Mesenchymal stem cell (in vitro differentiated cells and primary cell): ENCODE results near the gene RAP1B.
A peak's percentile ranks its signal among the peaks of the same experiment; 100 is the strongest.

Experiments
- DNase-seq: peaks from one replicate; pipeline ENCODE4 v3.0.0-alpha.2; 2013
- H2AFZ ChIP-seq: one replicate; pipeline ENCODE4 v1.6.1; 2013; ENCODE audit warnings: low read depth, mild to moderate bottlenecking, control low read depth, inconsistent platforms, low read length, moderate library complexity
- H2AK5ac ChIP-seq: 2 replicates; pipeline ENCODE4 v1.6.1; 2013; ENCODE audit warnings: low read length, moderate library complexity, mild to moderate bottlenecking, inconsistent platforms; ENCODE audit not compliant: severe bottlenecking
- H2BK120ac ChIP-seq: one replicate; pipeline ENCODE4 v1.6.1; 2013; ENCODE audit warnings: low read depth, mild to moderate bottlenecking, inconsistent platforms, low read length, moderate library complexity
- H2BK12ac ChIP-seq, 2 experiments: one replicate each; pipeline ENCODE4 v1.6.1; 2013; ENCODE audit warnings: inconsistent platforms in 2 of 2, low read length in 2 of 2, mild to moderate bottlenecking in 2 of 2, moderate library complexity in 2 of 2, control low read depth in 1 of 2
- H2BK15ac ChIP-seq: one replicate; pipeline ENCODE4 v1.6.1; 2013; ENCODE audit warnings: mild to moderate bottlenecking, low read depth, inconsistent platforms; ENCODE audit not compliant: poor library complexity, severe bottlenecking
- H2BK5ac ChIP-seq: 2 replicates; pipeline ENCODE4 v1.6.1; 2013; ENCODE audit warnings: low read depth, mild to moderate bottlenecking, low read length, control low read depth, inconsistent platforms; ENCODE audit not compliant: poor library complexity, severe bottlenecking
- H3K14ac ChIP-seq, 2 experiments: one replicate each; pipeline ENCODE4 v1.6.1; 2013; ENCODE audit warnings: inconsistent platforms in 2 of 2, low read length in 2 of 2, control low read depth in 1 of 2, mild to moderate bottlenecking in 1 of 2, moderate library complexity in 1 of 2
- H3K18ac ChIP-seq, 2 experiments: one replicate each; pipeline ENCODE4 v1.6.1; 2013; ENCODE audit warnings: inconsistent platforms in 2 of 2, low read length in 2 of 2, control low read depth in 1 of 2, low read depth in 1 of 2, mild to moderate bottlenecking in 1 of 2
- H3K23ac ChIP-seq, 2 experiments: one replicate each; pipeline ENCODE4 v1.6.1; 2013; ENCODE audit warnings: inconsistent platforms in 2 of 2, low read length in 2 of 2, mild to moderate bottlenecking in 2 of 2, moderate library complexity in 2 of 2, control low read depth in 1 of 2
- H3K27ac ChIP-seq: 2 replicates; pipeline ENCODE4 v1.5.1; 2013; ENCODE audit warnings: mild to moderate bottlenecking, moderate library complexity, low read length, control low read depth, inconsistent platforms; ENCODE audit not compliant: poor library complexity, severe bottlenecking
- H3K27me3 ChIP-seq, 2 experiments: 2 replicates each; pipeline versions ENCODE4 v1.6.1 to v1.7.0; 2013; ENCODE audit warnings: low read length in 2 of 2, mild to moderate bottlenecking in 2 of 2, moderate library complexity in 2 of 2, control low read depth in 1 of 2, inconsistent platforms in 1 of 2; ENCODE audit not compliant: control insufficient read depth in 1 of 2, insufficient read depth in 1 of 2
- H3K36me3 ChIP-seq, 2 experiments: 2 replicates each; pipeline versions ENCODE4 v1.6.1 to v1.7.0; 2013; ENCODE audit warnings: low read length in 2 of 2, control low read depth in 1 of 2, inconsistent platforms in 1 of 2, low read depth in 1 of 2, mild to moderate bottlenecking in 1 of 2; ENCODE audit not compliant: insufficient read depth in 2 of 2, control insufficient read depth in 1 of 2
- H3K4ac ChIP-seq, 2 experiments: one replicate each; pipeline ENCODE4 v1.6.1; 2013; ENCODE audit warnings: inconsistent platforms in 2 of 2, low read length in 2 of 2, mild to moderate bottlenecking in 2 of 2, moderate library complexity in 2 of 2, control low read depth in 1 of 2, low read depth in 1 of 2
- H3K4me1 ChIP-seq: 2 replicates; pipeline ENCODE4 v1.6.1; 2013; ENCODE audit warnings: low read depth, low read length, control low read depth; ENCODE audit not compliant: control insufficient read depth, insufficient read depth
- H3K4me2 ChIP-seq: 2 replicates; pipeline ENCODE4 v1.6.1; 2013; ENCODE audit warnings: low read length, mild to moderate bottlenecking, inconsistent platforms; ENCODE audit not compliant: poor library complexity, severe bottlenecking
- H3K4me3 ChIP-seq, 2 experiments: 2 replicates each; pipeline versions ENCODE4 v1.5.1 to v1.7.0; 2013; ENCODE audit warnings: low read length in 2 of 2, mild to moderate bottlenecking in 2 of 2, control low read depth in 1 of 2, low read depth in 1 of 2; ENCODE audit not compliant: insufficient read depth in 1 of 2
- H3K79me1 ChIP-seq: replicated peaks from 2 replicates; pipeline ENCODE4 v1.6.1; 2013; ENCODE audit warnings: mild to moderate bottlenecking, control low read depth, low read length, inconsistent platforms; ENCODE audit not compliant: poor library complexity, severe bottlenecking
- H3K9ac ChIP-seq: 2 replicates; pipeline ENCODE4 v1.7.0; 2013; ENCODE audit warnings: mild to moderate bottlenecking, low read length, moderate library complexity
- H3K9me3 ChIP-seq: 2 replicates; pipeline ENCODE4 v1.7.0; 2013; ENCODE audit warnings: mild to moderate bottlenecking, low read length; ENCODE audit not compliant: control insufficient read depth
- H4K8ac ChIP-seq: one replicate; pipeline ENCODE4 v1.6.1; 2013; ENCODE audit warnings: inconsistent platforms, mild to moderate bottlenecking, low read length, moderate library complexity
- H4K91ac ChIP-seq: one replicate; pipeline ENCODE4 v1.6.1; 2013; ENCODE audit warnings: mild to moderate bottlenecking, low read length, inconsistent platforms
- WGBS: methylation state at CpG from one replicate; pipeline ENCODE4 v1.1.7; 2013; ENCODE audit warnings: mixed read lengths; 5-methylcytosine and 5-hydroxymethylcytosine counted together

The RAP1B gene

GRCh38 chr12:68631227-68631626 lies 20.5 kb downstream of the RAP1B start:
- Histone ChIP-seq H2AK5ac (no peak overlapping the region), H2AFZ (no peak overlapping the region), H3K27me3 (no peaks in the 10 kb centered on the region), H4K8ac (no peak overlapping the region), H2BK15ac (no peak overlapping the region), H4K91ac (no peak overlapping the region), H3K23ac (no peak overlapping the region), H3K36me3 (peaks cover 15 to 33% of the 10 kb centered on the region in 2 experiments), H3K9ac (peak overlapping the region; percentile 53), H3K18ac (no peak overlapping the region), H3K4me1 (peaks cover 2% of the 10 kb centered on the region), H3K27ac (no peak overlapping the region), H3K9me3 (peaks cover 8% of the 10 kb centered on the region), H2BK5ac (no peak overlapping the region), H3K14ac (no peak overlapping the region), H3K79me1 (peaks cover 3% of the 10 kb centered on the region), H3K4ac (no peak overlapping the region), H2BK120ac (no peak overlapping the region), H3K4me3 (no peak overlapping the region), H3K4me2 (no peak overlapping the region), H2BK12ac (no peak overlapping the region)
- no peak for DNase-seq
- WGBS = 100% methylated on average over 2 of the region's 3 CpGs

DNA sequence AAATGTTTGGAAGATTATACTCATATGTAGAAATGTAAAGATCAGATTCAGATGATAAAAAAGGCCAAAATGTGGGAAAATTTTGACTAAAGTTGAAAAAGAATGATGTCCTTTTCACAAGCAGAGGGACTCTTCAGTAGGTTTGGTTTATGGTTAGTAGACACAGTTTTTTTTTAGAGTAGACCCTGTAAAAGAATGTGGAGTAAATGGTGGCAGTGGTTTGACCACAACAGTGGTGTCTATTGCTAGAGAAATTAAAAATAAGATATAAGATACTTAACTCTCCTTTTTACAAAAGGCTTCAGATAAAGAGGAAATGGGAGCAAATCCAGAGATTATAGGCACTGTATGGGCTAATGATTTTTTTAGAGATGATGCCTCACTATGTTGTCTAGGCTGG lies 21.8 kb downstream of the RAP1B start:
- Histone ChIP-seq H3K79me1 (peaks cover 3% of the 10 kb centered on the region), H3K23ac (no peak overlapping the region), H2AK5ac (no peak overlapping the region), H4K8ac (no peak overlapping the region), H2BK5ac (no peak overlapping the region), H3K4me2 (no peak overlapping the region), H3K27me3 (no peaks in the 10 kb centered on the region), H3K4me1 (peaks cover 5% of the 10 kb centered on the region), H3K36me3 (peaks cover 10 to 24% of the 10 kb centered on the region in 2 experiments), H3K9me3 (peaks cover 7% of the 10 kb centered on the region), H3K4ac (no peak overlapping the region), H3K27ac (no peak overlapping the region), H3K9ac (no peak overlapping the region), H2BK12ac (no peak overlapping the region), H2BK120ac (no peak overlapping the region), H2AFZ (no peak overlapping the region), H3K14ac (no peak overlapping the region), H4K91ac (no peak overlapping the region), H3K4me3 (no peak overlapping the region), H2BK15ac (no peak overlapping the region), H3K18ac (no peak overlapping the region)
- no peak for DNase-seq

DNA sequence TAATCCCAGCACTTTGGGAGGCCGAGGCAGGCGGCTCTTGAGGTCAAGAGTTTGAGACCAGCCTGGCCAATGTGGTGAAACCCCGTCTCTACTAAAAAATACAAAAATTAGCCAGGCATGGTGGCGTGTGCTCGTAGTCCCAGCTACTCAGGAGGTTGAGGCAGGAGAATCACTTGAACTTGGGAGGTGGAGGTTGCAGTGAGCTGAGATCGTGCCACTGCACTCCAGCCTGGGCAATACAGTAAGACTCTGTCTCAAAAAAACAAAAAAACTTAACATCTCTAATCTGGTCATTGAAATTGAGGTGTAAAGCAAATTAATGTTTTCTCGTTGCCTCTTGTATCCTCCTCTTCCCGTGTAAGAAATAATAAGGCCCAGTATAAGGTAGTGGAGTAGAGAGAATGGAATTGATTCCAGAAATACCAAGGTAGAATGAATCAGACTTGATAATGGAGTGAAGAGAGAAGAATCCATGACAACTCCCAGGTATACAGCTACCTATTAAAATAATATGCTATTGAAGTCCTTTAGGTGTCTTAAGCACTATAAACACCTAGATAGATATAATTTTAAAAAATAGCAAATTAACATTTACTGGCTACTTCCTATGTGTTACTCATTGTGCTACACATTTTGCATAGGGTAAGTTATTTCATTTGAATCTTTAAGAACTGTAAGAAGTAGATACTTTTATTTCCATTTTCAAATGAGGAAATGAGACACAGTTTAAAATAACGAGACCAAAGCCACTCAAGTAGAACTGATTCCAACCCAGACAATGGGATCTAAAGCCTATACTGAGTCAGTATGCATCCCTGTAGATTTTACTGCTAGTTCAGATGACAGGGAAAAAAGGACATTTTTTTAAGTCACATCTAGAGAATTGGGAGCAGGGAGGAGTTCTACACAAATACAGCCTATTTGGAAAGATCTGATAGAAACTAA lies 23.2 kb downstream of the RAP1B start:
- DNase-seq = no peak
- no peak overlapping the region for H3K4ac ChIP-seq

DNA sequence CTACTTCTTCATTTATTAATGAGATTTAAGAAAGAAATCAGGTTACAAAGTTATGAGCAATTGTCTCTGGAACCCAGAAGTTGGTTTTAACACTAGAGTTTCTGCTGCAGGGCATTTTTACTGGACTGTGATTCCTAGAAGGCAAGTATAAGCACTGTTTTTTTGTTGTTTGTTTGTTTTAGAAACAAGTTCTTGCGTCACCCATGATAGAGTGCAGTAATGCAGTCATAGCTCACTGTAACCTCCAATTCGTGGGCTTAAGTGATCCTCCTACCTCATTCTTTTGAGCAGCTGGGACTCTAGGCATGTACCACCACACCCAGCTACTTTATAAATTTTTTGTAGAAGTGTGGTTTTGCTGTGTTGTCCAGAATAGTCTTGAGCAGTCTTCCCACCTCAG lies 25.6 kb downstream of the RAP1B start:
- whole genome bisulfite sequencing = 20% methylated on average over 1 of the region's 2 CpGs
- no peak overlapping the region for H2BK15ac ChIP-seq

More for the DNA sequence above, 23.2 kb downstream of the RAP1B start:
- H3K23ac ChIP-seq = no peak overlapping the region
- no peak overlapping the region for H2BK15ac ChIP-seq
- no peaks in the 10 kb centered on the region for H3K27me3 ChIP-seq
- H3K27ac ChIP-seq = no peak overlapping the region
- H2BK5ac ChIP-seq = no peak overlapping the region
- 95% methylated on average over 6 of the region's 9 CpGs for WGBS
- H3K4me2 ChIP-seq = no peak overlapping the region
- no peak overlapping the region for H2BK12ac ChIP-seq
- no peak overlapping the region for H2BK120ac ChIP-seq
- peaks cover 3% of the 10 kb centered on the region for H3K79me1 ChIP-seq
- peaks cover 5 to 12% of the 10 kb centered on the region in 2 experiments for H3K36me3 ChIP-seq
- no peak overlapping the region for H3K4me3 ChIP-seq
- H2AFZ ChIP-seq = no peak overlapping the region
- H3K4me1 ChIP-seq = peaks cover 5% of the 10 kb centered on the region
- H2AK5ac ChIP-seq = no peak overlapping the region
- no peaks in the 10 kb centered on the region for H3K9me3 ChIP-seq
- no peak overlapping the region for H4K8ac ChIP-seq
- H3K18ac ChIP-seq = no peak overlapping the region
- H3K9ac ChIP-seq = no peak overlapping the region
- H4K91ac ChIP-seq = no peak overlapping the region
- H3K14ac ChIP-seq = no peak overlapping the region

More for the DNA sequence above, 25.6 kb downstream of the RAP1B start:
- Histone ChIP-seq H2BK5ac (no peak overlapping the region), H3K27me3 (no peaks in the 10 kb centered on the region), H3K36me3 (peaks cover 3 to 9% of the 10 kb centered on the region in 2 experiments), H2BK120ac (no peak overlapping the region), H2BK12ac (no peak overlapping the region), H4K91ac (no peak overlapping the region), H3K9ac (no peak overlapping the region), H2AFZ (no peak overlapping the region), H3K14ac (no peak overlapping the region), H3K23ac (no peak overlapping the region), H4K8ac (no peak overlapping the region), H3K79me1 (peaks cover 2% of the 10 kb centered on the region), H3K18ac (no peak overlapping the region), H3K4me2 (no peak overlapping the region), H2AK5ac (no peak overlapping the region), H3K4me3 (no peak overlapping the region), H3K27ac (no peak overlapping the region), H3K4ac (no peak overlapping the region), H3K9me3 (no peaks in the 10 kb centered on the region), H3K4me1 (peaks cover 5% of the 10 kb centered on the region)
- DNase-seq = peak; percentile 88
